Measurements from ENCODE around the gene ZNF205. TPM values are rescaled to one million over a fixed set of nuclear protein-coding genes. Genes with fewer than 3 reads are reported as not detected.
A peak's percentile ranks its signal among the peaks of the same experiment; 100 is the strongest.

Gene ZNF205
- total RNA-seq, 1 experiment from 2014 or later: 17.0 TPM

GRCh38 chr16:3165111-3165822, 52.9 kb downstream of the ZNF205 start:
- intact Hi-C loops (cut with micrococcal nuclease): loop anchor here (5.0 kb wide), 1 partner anchor 33 kb away; no protein-coding TSS in a partner anchor
- BruUV-seq (replicated peaks): no TSS peak
- no peaks in the 10 kb centered on the region for H3K36me3 ChIP-seq (ENCODE audit: control insufficient read depth in 1 of 2, insufficient read depth in 2 of 2, low read length in 2 of 2)
- DNase-seq (ENCODE audit: low read depth, low spot score): no peak
- peak overlapping the region; percentile 65 for H3K4me2 ChIP-seq (ENCODE audit: low read length)
- CTCF ChIA-PET: interaction anchor here (0.8 to 1.2 kb wide), 6 partner anchors 13 to 133 kb away, joined by 3 to 14 read pairs (median 4); partner anchors contain the start of gene OR1F1
- H3K4me1 ChIP-seq (ENCODE audit: control insufficient read depth in 1 of 2, insufficient read depth in 2 of 2, low read length in 2 of 2): peaks cover 11 to 39% of the 10 kb centered on the region in 2 experiments; a peak in 3 of 4 replicates
- no peak overlapping the region for H3K9ac ChIP-seq (ENCODE audit: low read length)
- POLR2A ChIA-PET: interaction anchor here (0.6 to 1.0 kb wide), 3 partner anchors 10 to 137 kb away, joined by 3 to 5 read pairs (median 4); no protein-coding TSS in a partner anchor
- no peak for TF ChIP-seq EZH2phosphoT487 (IDR thresholded peaks at IDR 0.05; ENCODE audit: borderline replicate concordance)
- TF ChIP-seq EGR1 (IDR thresholded peaks at IDR 0.05; ENCODE audit: low read depth): no peak
- TF ChIP-seq CEBPB (IDR thresholded peaks at IDR 0.05; ENCODE audit: low read depth): no peak
- TF ChIP-seq FOSL1 (IDR thresholded peaks at IDR 0.05; ENCODE audit: low read depth): no peak
- no peak for TF ChIP-seq TCF7L2 (IDR thresholded peaks at IDR 0.05; ENCODE audit: borderline replicate concordance, extremely low read depth, insufficient read depth, insufficient read length)
- no peak for TF ChIP-seq REST (IDR thresholded peaks at IDR 0.05; ENCODE audit: low read depth)
- TF ChIP-seq RAD21 (IDR thresholded peaks at IDR 0.05; ENCODE audit: low read depth): no peak
- no peak for TF ChIP-seq SP1 (IDR thresholded peaks at IDR 0.05; ENCODE audit: low read depth)
- no peak for TF ChIP-seq MAX (IDR thresholded peaks at IDR 0.05)
- no peak for TF ChIP-seq ZFX (IDR thresholded peaks at IDR 0.05)
- no peak for TF ChIP-seq SRF (IDR thresholded peaks at IDR 0.05; ENCODE audit: low read depth)
- no peak for TF ChIP-seq CBX3 (IDR thresholded peaks at IDR 0.05; ENCODE audit: low read depth)
- no peak for TF ChIP-seq POLR2AphosphoS5 (IDR thresholded peaks at IDR 0.05; ENCODE audit: low read depth, low read length)
- TF ChIP-seq JUND (IDR thresholded peaks at IDR 0.05): no peak
- H3K79me2 ChIP-seq (ENCODE audit: insufficient read depth, low read length): no peaks in the 10 kb centered on the region
- H4K20me1 ChIP-seq (ENCODE audit: insufficient read depth): no peaks in the 10 kb centered on the region
- H3K27ac ChIP-seq (ENCODE audit: low read depth, low read length): peak overlapping the region; percentile 30; the same call in 1 of the 2 replicates
- no peaks in the 10 kb centered on the region for H3K9me2 ChIP-seq (ENCODE audit: insufficient read depth)
- no peaks in the 10 kb centered on the region for H3K27me3 ChIP-seq (ENCODE audit: insufficient read depth, low read length)
- RAD21 ChIA-PET (ENCODE audit: low non-redundant PET in 1 of 2, low total read pairs in 2 of 2, uncharacterized antibody in 2 of 2, unreplicated experiment in 2 of 2): interaction anchor here in 1 of 2 experiments (1.0 kb wide), 1 partner anchor 15 kb away, joined by 4 read pairs; no protein-coding TSS in a partner anchor
- ATAC-seq: peak; percentile 5
- peak overlapping the region; percentile 84 for H2AFZ ChIP-seq (ENCODE audit: low read depth, low read length, poor library complexity, severe bottlenecking)
- no peaks in the 10 kb centered on the region for H3K9me3 ChIP-seq (ENCODE audit: control insufficient read depth in 1 of 2, insufficient read depth in 1 of 2, low read depth in 1 of 2, low read length in 2 of 2)
- H3K4me3 ChIP-seq (replicated peaks in 1 of 2; ENCODE audit: low read depth in 1 of 2, low read length in 2 of 2): no peak overlapping the region
